ENCODE data around the gene BCDIN3D. TPM values are rescaled to one million over a fixed set of nuclear protein-coding genes. Genes with fewer than 3 reads are reported as not detected.

Gene BCDIN3D
- total RNA-seq, 1 donor from 2014 or later, result 3.9 TPM

DNA sequence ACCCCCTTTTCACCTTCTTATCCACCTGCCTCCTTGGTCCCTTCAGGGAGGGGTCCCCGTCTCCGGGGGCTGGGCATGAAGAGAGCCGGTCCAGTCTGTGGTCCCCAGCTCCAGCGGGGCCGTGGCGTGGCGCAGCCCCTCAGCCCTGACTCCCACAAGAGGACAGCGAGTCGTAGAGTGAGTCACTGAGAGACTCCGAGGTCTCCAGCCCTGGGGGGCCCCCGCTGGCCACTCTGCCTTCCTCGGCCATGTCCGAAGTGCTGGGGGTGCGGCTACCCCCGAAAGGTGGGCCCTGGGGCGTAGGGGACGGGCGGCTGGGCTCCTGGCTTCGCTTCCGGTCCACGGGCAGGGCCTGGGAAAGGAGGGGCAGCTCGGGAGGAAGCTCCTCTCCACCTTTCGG is 51.2 kb downstream of the BCDIN3D start:
- intact Hi-C loops (cut with DNase I), result no loop called here
- ATAC-seq, result no peak
- no peak for DNase-seq (ENCODE audit: low spot score)

DNA sequence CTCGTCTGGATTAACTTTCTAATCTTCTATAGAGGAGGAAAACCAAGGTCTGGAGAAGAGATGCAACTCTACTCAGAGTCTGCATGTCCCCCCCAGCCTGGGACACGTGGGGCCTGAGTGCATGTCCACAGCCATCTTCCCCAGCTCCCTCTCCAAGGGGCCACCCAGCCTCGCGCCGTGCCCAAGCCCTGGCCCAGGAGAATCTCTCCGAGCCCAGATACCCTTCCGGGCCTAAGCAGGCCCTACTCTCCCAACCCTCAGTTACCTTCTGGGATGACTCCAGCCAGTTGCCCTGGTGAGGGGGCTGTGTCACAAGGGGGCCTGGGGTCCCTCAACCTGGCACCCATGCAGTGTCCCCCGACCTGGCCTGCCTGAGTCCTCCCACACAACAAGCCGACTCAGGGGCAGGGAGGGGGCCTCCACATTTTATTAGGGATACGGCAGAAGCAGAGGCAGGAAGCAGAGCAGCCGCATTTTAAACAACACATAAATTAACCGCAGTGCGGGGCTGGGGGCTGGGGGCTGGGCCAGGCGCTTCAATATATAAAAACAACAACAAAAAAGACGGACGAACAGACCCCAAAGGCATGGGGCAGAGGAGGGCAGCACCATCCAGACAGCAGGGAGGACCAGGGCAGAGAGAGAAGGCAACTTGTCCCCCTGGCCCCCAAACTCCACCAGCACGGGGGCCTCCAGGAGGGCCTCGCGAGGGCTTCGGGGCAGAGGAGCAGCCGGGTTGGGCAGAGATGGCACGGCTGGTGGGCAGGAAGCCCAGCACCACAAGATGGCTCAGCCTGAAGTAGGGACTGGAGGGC is 52.0 kb downstream of the BCDIN3D start:
- DNase-seq (ENCODE audit: low spot score) (no peak), ATAC-seq (no peak)
- intact Hi-C loops (cut with DNase I), result no loop called here

DNA sequence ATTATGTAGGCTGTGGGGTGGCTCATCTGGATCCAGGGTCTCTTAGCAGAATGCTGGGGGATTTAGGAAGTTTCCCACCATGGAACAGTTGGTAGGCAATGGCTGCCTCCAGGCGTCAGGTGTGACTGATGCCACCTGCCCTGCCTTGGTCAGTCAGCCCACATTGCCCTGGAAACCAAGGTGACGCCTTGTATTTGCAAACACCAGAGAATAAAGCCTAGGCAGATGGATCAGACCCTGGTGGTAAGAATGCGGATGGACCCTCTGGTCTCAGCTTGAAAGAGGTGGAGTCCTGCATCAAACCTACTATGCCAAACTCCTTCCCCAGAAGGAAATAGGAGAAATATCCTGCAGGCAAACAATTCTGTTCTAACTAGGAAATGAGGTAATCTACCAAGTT is 52.9 kb downstream of the BCDIN3D start:
- no peak for ATAC-seq

DNA sequence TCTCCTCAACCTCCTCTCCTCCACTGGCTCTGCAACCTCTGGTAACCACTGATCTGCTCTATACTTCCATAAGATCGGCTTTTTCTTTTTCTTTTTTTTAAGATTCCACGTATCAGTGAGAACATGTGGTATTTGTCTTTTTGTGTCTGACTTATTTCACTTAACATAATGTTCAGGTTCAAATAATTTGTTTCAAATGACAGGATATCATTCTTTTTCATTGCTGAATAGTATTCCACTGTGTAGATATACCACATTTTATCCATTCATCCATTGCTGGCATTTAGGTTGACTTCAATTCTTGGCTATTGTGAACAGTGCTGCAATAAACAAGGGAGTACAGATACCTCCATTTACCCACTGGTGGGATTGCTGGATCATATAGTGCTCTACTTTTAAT is 55.2 kb downstream of the BCDIN3D start:
- DNase-seq (ENCODE audit: low spot score) (no peak), ATAC-seq (no peak)

More for the DNA sequence above, 52.9 kb downstream of the BCDIN3D start:
- intact Hi-C loops (cut with DNase I), result no loop called here
- no peak for DNase-seq (ENCODE audit: low spot score)

More for the DNA sequence above, 55.2 kb downstream of the BCDIN3D start:
- intact Hi-C loops (cut with DNase I), result no loop called here

Other genes with a start within 250 kb of the BCDIN3D start
- gene FAM186B, start 237.5 kb downstream of the BCDIN3D start, total RNA-seq, result 0.36 TPM
- 37.9 TPM for gene PRPF40B, start 219.5 kb downstream of the BCDIN3D start, total RNA-seq
- 64.8 TPM for gene FMNL3, start 135.7 kb downstream of the BCDIN3D start, total RNA-seq
- gene TMBIM6, start 101.5 kb downstream of the BCDIN3D start, total RNA-seq, result 396 TPM
- gene NCKAP5L, start 14.7 kb downstream of the BCDIN3D start, total RNA-seq, result 38.2 TPM
- 107 TPM for gene FAIM2, start 60.8 kb upstream of the BCDIN3D start, total RNA-seq
- not detected for gene AQP2, start 107.6 kb upstream of the BCDIN3D start, total RNA-seq
- 0.71 TPM for gene AQP5, start 118.8 kb upstream of the BCDIN3D start, total RNA-seq
- 0.27 TPM for gene AQP6, start 129.8 kb upstream of the BCDIN3D start, total RNA-seq
- 15.0 TPM for gene RACGAP1, start 182.4 kb upstream of the BCDIN3D start, total RNA-seq
- gene ASIC1, start 214.5 kb upstream of the BCDIN3D start, total RNA-seq, result 5.5 TPM
- gene SMARCD1, start 242.2 kb upstream of the BCDIN3D start, total RNA-seq, result 35.2 TPM

Data from sciatic nerve (tissue), 2 donors.